ENCODE measurements around the gene CFB. TPM values are rescaled to one million over a fixed set of nuclear protein-coding genes. Genes with fewer than 3 reads are reported as not detected.

CFB gene
- total RNA-seq, 1 experiment from 2014 or later = 0.31 TPM

GRCh38 chr6:31968791-31969711, 23.2 kb downstream of the CFB start:
- Histone ChIP-seq H3K79me1 (ENCODE audit: insufficient read depth, low read depth, low read length, poor library complexity, severe bottlenecking) (no peaks in the 10 kb centered on the region), H4K8ac (replicated peaks; ENCODE audit: insufficient read length, low read depth, low read length) (no peak overlapping the region), H3K56ac (ENCODE audit: insufficient read length, low read depth, low read length) (no peak overlapping the region), H2AFZ (ENCODE audit: low read length) (no peak overlapping the region), H4K20me1 (ENCODE audit: control insufficient read depth, insufficient read depth, insufficient read length) (no peaks in the 10 kb centered on the region), H2AK5ac (ENCODE audit: insufficient read length, low read length) (no peak overlapping the region), H2BK5ac (ENCODE audit: insufficient read length, low read length) (no peak overlapping the region), H3K27me3 (ENCODE audit: insufficient read depth, low read length) (no peaks in the 10 kb centered on the region), H2BK15ac (ENCODE audit: low read depth, low read length) (no peak overlapping the region), H3K27ac (ENCODE audit: insufficient read length, low read depth, low read length) (no peak overlapping the region), H3K4me2 (ENCODE audit: insufficient read depth, insufficient read length, low read length) (no peak overlapping the region), H3K18ac (ENCODE audit: insufficient read length, low read depth, low read length) (no peak overlapping the region), H4K91ac (ENCODE audit: insufficient read length, low read depth, low read length) (no peak overlapping the region), H2BK20ac (ENCODE audit: low read depth, low read length, poor library complexity, severe bottlenecking) (no peak overlapping the region), H3K4ac (ENCODE audit: low read depth, low read length) (no peak overlapping the region), H3K23ac (ENCODE audit: insufficient read length, low read depth, low read length) (no peak overlapping the region), H2BK120ac (ENCODE audit: low read depth, low read length, poor library complexity, severe bottlenecking) (no peak overlapping the region), H3K4me1 (ENCODE audit: insufficient read depth, low read length) (peaks cover 3% of the 10 kb centered on the region; the same call in 1 of the 2 replicates), H3K14ac (ENCODE audit: insufficient read depth, low read length) (no peak overlapping the region), H4K5ac (ENCODE audit: insufficient read length, low read depth, low read length) (no peak overlapping the region), H3K9ac (ENCODE audit: extremely low read depth, insufficient read length, low read length) (no peak overlapping the region), H2BK12ac (ENCODE audit: insufficient read length, low read depth, low read length) (no peak overlapping the region), H3K9me3 (ENCODE audit: control insufficient read depth, low read depth, low read length) (no peaks in the 10 kb centered on the region), H3T11ph (ENCODE audit: low read length) (no peak overlapping the region), H3K23me2 (ENCODE audit: insufficient read length, low read depth, low read length, poor library complexity, severe bottlenecking) (peaks cover 6% of the 10 kb centered on the region), H3K79me2 (ENCODE audit: insufficient read depth, low read length) (no peaks in the 10 kb centered on the region; the same call in 1 of the 2 replicates)
- Mint-ChIP-seq H3K9me3 (0 out of 5 replicates have a peak, but pooled peaks cover 0 to 2% of the 10 kb centered on the region in 2 experiments), H3K27me3 (ENCODE audit: low read depth) (no peaks in the 10 kb centered on the region; the same call in 1 of the 2 replicates), H3K4me1 (peaks cover 8 to 11% of the 10 kb centered on the region in 2 experiments), H3K4me3 (no peak overlapping the region; a peak in 1 of 5 replicates), H3K27ac (no peak overlapping the region), H3K36me3 (ENCODE audit: insufficient read depth in 1 of 3, low read depth in 3 of 3) (peaks cover 29 to 67% (median 65%) of the 10 kb centered on the region in 3 experiments; a peak in 6 of 7 replicates)
- TF ChIP-seq CTCF (conservative IDR thresholded peaks at IDR 0.05) = no peak
- DNase-seq = no peak
- no CpG with 5 or more reads among the region's 23 CpGs for WGBS (ENCODE audit: extremely low coverage, insufficient read length, low lambda C conversion rate)
